Activated T-cell treated with anti-CD3 and anti-CD28 coated beads, Interleukin-2, amount 50 U/mL, for 4 hours (primary cell): ENCODE data around the gene GZMA. TPM values are rescaled to one million over a fixed set of nuclear protein-coding genes. Genes with fewer than 3 reads are reported as not detected.
"Not testable (repeated sequence)": the region's sequence is repeated elsewhere in the genome, so short reads cannot be mapped to it uniquely, and the experiment has no call there.

Experiments
- ATAC-seq, 2 donors: fragments of 200-7000 bp; cut with Tn5 transposase; one replicate each; pipeline ENCODE4 v1.10.0; 2021
- DNase-seq: peaks from one replicate; pipeline ENCODE4 v3.0.0-alpha.2; 2020
- H3K27me3 Mint-ChIP-seq: one replicate; pipeline ENCODE4 v1.8.0; 2021; ENCODE audit warnings: low read depth, mixed read lengths
- H3K36me3 Mint-ChIP-seq: one replicate; pipeline ENCODE4 v1.8.0; 2022; ENCODE audit warnings: mixed read lengths; ENCODE audit not compliant: insufficient read depth
- H3K4me1 Mint-ChIP-seq: one replicate; pipeline ENCODE4 v1.8.0; 2021; ENCODE audit warnings: low read depth, mixed read lengths
- H3K4me3 Mint-ChIP-seq: one replicate; pipeline ENCODE4 v1.8.0; 2021; ENCODE audit warnings: mild to moderate bottlenecking, moderate library complexity, mixed read lengths
- H3K9me3 Mint-ChIP-seq: one replicate; pipeline ENCODE4 v1.8.0; 2021; ENCODE audit warnings: mixed read lengths
- total RNA-seq, 3 donors: library from RNA; stranded (reverse); gene quantifications; one replicate each; pipeline ENCODE4 v1.2.1, GENCODE V29; 2021

GZMA gene
- total RNA-seq, 3 donors from 2014 or later: 5.6 to 14.4 (median 7.7) TPM

- peaks cover 4% of the 10 kb centered on the region for H3K36me3 Mint-ChIP-seq
- H3K9me3 Mint-ChIP-seq: peaks cover 15% of the 10 kb centered on the region
- no peaks in the 10 kb centered on the region for H3K27me3 Mint-ChIP-seq
- peaks cover 79% of the 10 kb centered on the region for H3K4me1 Mint-ChIP-seq
- H3K4me3 Mint-ChIP-seq: no peak overlapping the region
- DNase-seq (peak; percentile 10), ATAC-seq (peak in 1 of 2 donors; percentile 24)
Measured at GRCh38 chr5:55096861-55097260, 5.6 kb upstream of the GZMA start.

GRCh38 chr5:55101148-55101547 lies 1.3 kb upstream of the GZMA start:
- H3K27me3 Mint-ChIP-seq: not testable (repeated sequence)

GRCh38 chr5:55101556-55102276 lies 730 bp upstream of the GZMA start:
- no peak for DNase-seq
- H3K4me3 Mint-ChIP-seq: peak overlapping the region; percentile 79
- peaks cover 8% of the 10 kb centered on the region for H3K36me3 Mint-ChIP-seq

More at GRCh38 chr5:55101148-55101547, 1.3 kb upstream of the GZMA start:
- DNase-seq, H3K36me3 Mint-ChIP-seq: not testable (repeated sequence)
- H3K9me3 Mint-ChIP-seq: peaks cover 15% of the 10 kb centered on the region
- H3K4me3 Mint-ChIP-seq: peak overlapping the region; percentile 79
- peak in 1 of 2 donors; percentile 35 for ATAC-seq
- H3K4me1 Mint-ChIP-seq: peaks cover 85% of the 10 kb centered on the region

GRCh38 chr5:55104036-55104772 lies 1.8 kb downstream of the GZMA start:
- Mint-ChIP-seq H3K27me3 (no peaks in the 10 kb centered on the region), H3K4me1 (peaks cover 62% of the 10 kb centered on the region), H3K9me3 (peaks cover 5% of the 10 kb centered on the region), H3K4me3 (peak overlapping the region; percentile 72), H3K36me3 (peaks cover 10% of the 10 kb centered on the region)
- ATAC-seq: no peak
- DNase-seq: no peak

More at GRCh38 chr5:55101556-55102276, 730 bp upstream of the GZMA start:
- peaks cover 15% of the 10 kb centered on the region for H3K9me3 Mint-ChIP-seq
- H3K4me1 Mint-ChIP-seq: peaks cover 83% of the 10 kb centered on the region
- H3K27me3 Mint-ChIP-seq: no peaks in the 10 kb centered on the region
- ATAC-seq: peak; percentile 35 to 65

- H3K4me3 Mint-ChIP-seq: peak overlapping the region; percentile 72
- DNase-seq (no peak), ATAC-seq (no peak)
- peaks cover 58% of the 10 kb centered on the region for H3K4me1 Mint-ChIP-seq
- H3K27me3 Mint-ChIP-seq: no peaks in the 10 kb centered on the region
- peaks cover 10% of the 10 kb centered on the region for H3K36me3 Mint-ChIP-seq
- no peaks in the 10 kb centered on the region for H3K9me3 Mint-ChIP-seq
Measured at GRCh38 chr5:55104946-55105701, 2.7 kb downstream of the GZMA start.

- Mint-ChIP-seq H3K36me3 (peaks cover 10% of the 10 kb centered on the region), H3K4me1 (peaks cover 50% of the 10 kb centered on the region)
- not testable (repeated sequence) for DNase-seq, H3K9me3 Mint-ChIP-seq, H3K4me3 Mint-ChIP-seq, H3K27me3 Mint-ChIP-seq, ATAC-seq
Measured at GRCh38 chr5:55105976-55106375, 3.5 kb downstream of the GZMA start.

- H3K4me3 Mint-ChIP-seq: no peak overlapping the region
Measured at GRCh38 chr5:55108661-55109060, 6.2 kb downstream of the GZMA start.

GRCh38 chr5:55110217-55110616 lies 7.8 kb downstream of the GZMA start:
- Mint-ChIP-seq H3K27me3 (no peaks in the 10 kb centered on the region), H3K4me3 (no peak overlapping the region), H3K9me3 (no peaks in the 10 kb centered on the region), H3K36me3 (peaks cover 10% of the 10 kb centered on the region), H3K4me1 (peaks cover 23% of the 10 kb centered on the region)
- DNase-seq: no peak
- ATAC-seq: no peak

More at GRCh38 chr5:55108661-55109060, 6.2 kb downstream of the GZMA start:
- DNase-seq (no peak), ATAC-seq (no peak)
- H3K4me1 Mint-ChIP-seq: peaks cover 34% of the 10 kb centered on the region
- H3K27me3 Mint-ChIP-seq: no peaks in the 10 kb centered on the region
- peaks cover 10% of the 10 kb centered on the region for H3K36me3 Mint-ChIP-seq
- no peaks in the 10 kb centered on the region for H3K9me3 Mint-ChIP-seq

GRCh38 chr5:55113327-55113726 lies 10.9 kb downstream of the GZMA start:
- DNase-seq (no peak), ATAC-seq (no peak)
- peaks cover 3% of the 10 kb centered on the region for H3K36me3 Mint-ChIP-seq
- no peaks in the 10 kb centered on the region for H3K27me3 Mint-ChIP-seq
- no peak overlapping the region for H3K4me3 Mint-ChIP-seq
- no peaks in the 10 kb centered on the region for H3K9me3 Mint-ChIP-seq
- peaks cover 14% of the 10 kb centered on the region for H3K4me1 Mint-ChIP-seq

GRCh38 chr5:55114061-55114460 lies 11.6 kb downstream of the GZMA start:
- H3K9me3 Mint-ChIP-seq: no peaks in the 10 kb centered on the region
- H3K4me3 Mint-ChIP-seq: no peak overlapping the region
- no peaks in the 10 kb centered on the region for H3K27me3 Mint-ChIP-seq
- ATAC-seq: peak in 1 of 2 donors; percentile 32
- no peaks in the 10 kb centered on the region for H3K36me3 Mint-ChIP-seq
- no peak for DNase-seq
- peaks cover 12% of the 10 kb centered on the region for H3K4me1 Mint-ChIP-seq

GRCh38 chr5:55123365-55123764 lies 20.9 kb downstream of the GZMA start:
- DNase-seq (no peak), ATAC-seq (no peak)
- Mint-ChIP-seq H3K9me3 (no peaks in the 10 kb centered on the region), H3K36me3 (no peaks in the 10 kb centered on the region), H3K4me1 (no peaks in the 10 kb centered on the region), H3K4me3 (no peak overlapping the region), H3K27me3 (no peaks in the 10 kb centered on the region)

- no peak for DNase-seq
- Mint-ChIP-seq H3K4me3 (no peak overlapping the region), H3K27me3 (no peaks in the 10 kb centered on the region)
Measured at GRCh38 chr5:55134053-55134722, 31.7 kb downstream of the GZMA start.

GRCh38 chr5:55136521-55136920 lies 34.1 kb downstream of the GZMA start:
- peaks cover 21% of the 10 kb centered on the region for H3K4me1 Mint-ChIP-seq
- no peak for DNase-seq
- no peaks in the 10 kb centered on the region for H3K27me3 Mint-ChIP-seq
- ATAC-seq: no peak
- H3K9me3 Mint-ChIP-seq: peaks cover under 1% of the 10 kb centered on the region
- no peak overlapping the region for H3K4me3 Mint-ChIP-seq
- no peaks in the 10 kb centered on the region for H3K36me3 Mint-ChIP-seq

More at GRCh38 chr5:55134053-55134722, 31.7 kb downstream of the GZMA start:
- Mint-ChIP-seq H3K36me3 (no peaks in the 10 kb centered on the region), H3K4me1 (peaks cover 16% of the 10 kb centered on the region), H3K9me3 (peaks cover 17% of the 10 kb centered on the region)
- ATAC-seq: peak; percentile 78 to 94
